A673 (cell line): Measurements from ENCODE around the gene WIPF2.

Experiments used
- EZH2 ChIP-seq: fragments of 200-600 bp; sonication (generic); IDR thresholded peaks from 2 replicates; pipeline ENCODE4 v1.6.1; 2017; ENCODE audit warnings: borderline replicate concordance, low read depth, mild to moderate bottlenecking, mixed read lengths, antibody characterized with exemption, low read length; ENCODE audit not compliant: poor library complexity, severe bottlenecking
- TF ChIP-seq, protein P1 (sequence below): fragments of 300-800, 200-600 bp; sonication (generic); conservative IDR thresholded peaks from 2 replicates; pipeline ENCODE4 v1.5.1; 2017; ENCODE audit warnings: low read depth, mild to moderate bottlenecking, antibody characterized with exemption, low read length, moderate library complexity, mixed read lengths

- TF ChIP-seq, protein P1, sequence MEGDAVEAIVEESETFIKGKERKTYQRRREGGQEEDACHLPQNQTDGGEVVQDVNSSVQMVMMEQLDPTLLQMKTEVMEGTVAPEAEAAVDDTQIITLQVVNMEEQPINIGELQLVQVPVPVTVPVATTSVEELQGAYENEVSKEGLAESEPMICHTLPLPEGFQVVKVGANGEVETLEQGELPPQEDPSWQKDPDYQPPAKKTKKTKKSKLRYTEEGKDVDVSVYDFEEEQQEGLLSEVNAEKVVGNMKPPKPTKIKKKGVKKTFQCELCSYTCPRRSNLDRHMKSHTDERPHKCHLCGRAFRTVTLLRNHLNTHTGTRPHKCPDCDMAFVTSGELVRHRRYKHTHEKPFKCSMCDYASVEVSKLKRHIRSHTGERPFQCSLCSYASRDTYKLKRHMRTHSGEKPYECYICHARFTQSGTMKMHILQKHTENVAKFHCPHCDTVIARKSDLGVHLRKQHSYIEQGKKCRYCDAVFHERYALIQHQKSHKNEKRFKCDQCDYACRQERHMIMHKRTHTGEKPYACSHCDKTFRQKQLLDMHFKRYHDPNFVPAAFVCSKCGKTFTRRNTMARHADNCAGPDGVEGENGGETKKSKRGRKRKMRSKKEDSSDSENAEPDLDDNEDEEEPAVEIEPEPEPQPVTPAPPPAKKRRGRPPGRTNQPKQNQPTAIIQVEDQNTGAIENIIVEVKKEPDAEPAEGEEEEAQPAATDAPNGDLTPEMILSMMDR, result no peak
- TF ChIP-seq EZH2, result no peak
These were observed 41.4 kb downstream of the WIPF2 start for GRCh38 chr17:40260528-40260927.
